Gastroesophageal sphincter (tissue), 3 donors: Measurements from ENCODE around the gene INPP4B.

Experiments used
- CTCF ChIP-seq, 4 experiments: fragments of 200-600 bp in 2 of 4; fragments of 450-650 bp in 2 of 4; sonication (generic) in 1 of 4; IDR thresholded peaks; one replicate each; pipeline ENCODE4 v1.5.1; 2017 to 2019; ENCODE audit warnings: antibody characterized with exemption in 4 of 4, mild to moderate bottlenecking in 2 of 4, moderate library complexity in 2 of 4
- EP300 ChIP-seq: sonication (generic); formaldehyde crosslinking; IDR thresholded peaks from one replicate; pipeline ENCODE4 v1.6.1; 2017; ENCODE audit warnings: antibody characterized with exemption, mild to moderate bottlenecking

- TF ChIP-seq CTCF (IDR thresholded peaks at IDR 0.05) (no peak), EP300 (no peak)
Measured at GRCh38 chr4:142156256-142156655, 689.8 kb downstream of the INPP4B start.
